Eye (tissue), 1 donor: ENCODE results near the gene ULBP2.

ENCODE experiments used
- DNase-seq: peaks from one replicate; pipeline ENCODE4 v3.0.0-alpha.2; 2015

The ULBP2 gene

GRCh38 chr6:149974825-149975224 is 33.0 kb downstream of the ULBP2 start:
- no peak for DNase-seq

DNA sequence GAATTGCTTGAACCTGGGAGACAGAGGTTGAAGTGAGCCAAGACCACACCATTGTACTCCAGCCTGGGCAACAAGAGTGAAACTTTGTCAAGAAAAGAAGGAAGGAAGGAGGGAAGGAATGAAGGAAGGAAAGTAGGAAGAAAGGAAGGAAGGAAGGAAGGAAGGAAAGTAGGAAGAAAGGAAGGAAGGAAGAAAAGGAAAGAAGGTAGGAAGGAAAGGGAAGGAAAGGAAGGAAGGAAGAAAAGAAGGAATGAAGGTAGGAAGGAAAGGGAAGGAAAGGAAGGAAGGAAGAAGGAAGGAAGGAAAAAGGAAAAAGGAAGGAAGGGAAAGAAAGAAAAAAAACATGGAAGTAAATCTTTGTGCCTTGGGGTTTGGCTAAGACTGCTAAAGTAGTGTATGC is 33.6 kb downstream of the ULBP2 start:
- DNase-seq, result no peak

DNA sequence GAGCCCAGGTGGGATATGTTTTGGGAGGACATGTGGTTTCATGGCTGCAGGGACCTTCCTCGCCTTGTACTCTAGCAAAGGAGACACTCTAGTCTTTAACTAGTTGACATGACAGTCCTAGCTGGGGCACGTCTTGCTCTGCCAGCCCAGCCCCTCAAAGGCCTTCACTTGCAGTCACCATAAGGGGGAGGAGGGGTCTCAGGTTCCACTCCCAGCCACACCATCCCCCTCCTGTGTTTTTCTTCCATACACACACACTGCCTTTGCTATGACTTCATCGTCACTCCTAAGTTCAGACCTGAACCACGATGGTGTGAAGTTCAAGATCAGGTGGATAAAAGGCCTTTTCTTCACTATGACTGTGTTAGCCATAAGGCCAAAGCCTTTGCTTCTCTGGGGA is 35.4 kb downstream of the ULBP2 start:
- no peak for DNase-seq

DNA sequence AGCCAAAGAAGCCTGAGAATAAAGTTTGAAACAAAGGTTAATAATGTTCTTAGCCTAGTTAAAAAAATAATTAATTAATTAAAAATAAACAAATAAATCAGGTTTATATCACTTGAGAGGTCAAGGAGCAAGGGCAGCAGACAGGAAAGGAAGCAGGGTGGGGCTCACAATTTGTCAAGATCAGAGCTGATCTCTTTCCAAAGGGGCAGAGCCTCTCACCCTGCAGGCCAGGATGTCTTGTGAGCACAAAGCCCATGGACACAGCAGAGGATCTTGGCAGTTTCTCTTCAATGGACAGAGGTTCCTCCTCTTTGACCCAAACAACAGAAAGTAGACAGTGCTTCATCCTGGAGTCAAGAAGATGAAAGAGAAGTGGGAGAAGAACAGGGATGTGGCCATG is 36.8 kb downstream of the ULBP2 start:
- DNase-seq, result no peak

DNA sequence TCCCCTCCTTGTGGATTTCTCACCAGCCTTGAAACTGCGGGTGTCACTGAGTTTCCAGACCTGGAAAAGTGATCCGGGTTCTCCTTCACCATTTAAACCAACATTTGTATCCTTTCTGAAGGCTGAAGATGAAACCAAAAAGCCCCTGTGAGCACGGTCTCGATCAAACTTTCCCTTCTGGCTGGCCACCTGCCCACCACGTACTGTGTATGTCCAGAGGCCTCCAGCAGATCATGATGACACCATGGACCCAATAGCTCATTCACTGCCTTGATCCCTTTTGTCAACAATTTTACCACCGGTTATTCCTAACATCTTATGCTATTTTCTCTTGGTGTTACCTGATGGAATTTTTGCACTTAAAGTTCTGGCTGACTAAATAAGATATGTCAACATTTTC is 37.5 kb downstream of the ULBP2 start:
- no peak for DNase-seq

GRCh38 chr6:149983145-149983544 is 41.3 kb downstream of the ULBP2 start:
- DNase-seq, result peak; percentile 19

DNA sequence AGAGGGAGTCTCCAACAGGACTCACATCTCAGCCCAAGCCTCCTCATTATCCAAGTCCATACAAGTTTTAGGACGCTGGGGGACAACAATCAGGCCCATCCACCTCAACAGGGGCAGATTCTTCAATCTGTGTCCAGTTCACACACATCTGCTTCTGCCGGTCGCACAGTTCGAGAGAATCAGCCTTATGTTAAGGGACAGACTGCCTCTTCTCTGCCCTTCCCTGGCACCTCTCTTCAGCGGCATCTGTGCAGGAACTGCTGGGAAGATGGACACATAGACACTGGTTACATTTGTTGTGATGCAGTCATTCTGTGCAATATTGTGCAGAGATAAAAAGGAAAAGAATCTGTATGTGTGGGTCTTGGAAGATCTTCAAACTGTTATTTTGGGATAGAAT is 43.0 kb downstream of the ULBP2 start:
- peak; percentile 24 for DNase-seq

DNA sequence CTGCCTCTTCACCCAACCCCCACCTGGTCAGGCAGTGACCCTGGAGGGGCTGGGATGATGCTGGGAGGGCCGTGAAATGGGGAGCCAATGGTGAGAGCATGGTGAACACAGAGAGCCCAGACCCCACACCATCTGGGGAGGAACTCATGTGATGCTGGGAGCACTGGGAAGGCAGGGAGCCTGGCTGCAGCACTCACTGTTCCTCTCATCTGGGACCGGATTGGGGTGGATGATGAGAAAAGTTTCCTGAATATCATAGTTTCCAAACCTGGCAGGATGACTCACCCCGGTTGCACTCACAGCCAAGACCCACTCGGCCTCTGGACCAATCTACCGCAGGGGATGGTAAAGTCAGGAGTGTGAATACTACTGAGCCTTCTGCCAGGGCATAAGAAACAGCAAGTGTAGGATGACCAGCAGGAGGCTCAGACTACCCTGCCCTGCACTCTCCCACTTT is 43.7 kb downstream of the ULBP2 start:
- no peak for DNase-seq

DNA sequence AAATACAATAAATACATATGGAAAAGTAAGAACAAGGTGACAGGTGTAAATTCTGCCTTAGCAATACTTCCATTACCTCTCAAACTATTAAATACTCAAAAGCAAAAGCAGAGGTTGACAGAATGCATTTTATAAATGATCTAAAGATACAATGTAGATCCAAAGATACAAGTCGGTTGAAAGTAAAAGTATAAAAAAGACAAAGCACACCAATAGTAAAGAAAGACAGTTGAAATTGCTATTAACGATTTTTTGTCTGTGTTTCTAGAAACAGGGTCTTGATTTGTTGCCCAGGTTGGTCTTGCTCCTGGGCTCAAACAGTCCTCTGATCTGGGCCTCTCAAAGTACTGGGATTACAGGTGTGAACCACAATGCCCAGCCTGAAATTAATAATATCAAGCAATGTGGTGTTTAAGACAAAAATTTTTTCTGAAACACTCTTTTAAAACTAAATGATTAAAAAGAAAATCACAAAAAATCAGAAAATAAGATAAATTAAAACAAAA is 45.8 kb downstream of the ULBP2 start:
- DNase-seq, result no peak

GRCh38 chr6:149988550-149989346 is 46.9 kb downstream of the ULBP2 start:
- peak; percentile 52 for DNase-seq

GRCh38 chr6:149990212-149990660 is 48.4 kb downstream of the ULBP2 start:
- peak; percentile 40 for DNase-seq

DNA sequence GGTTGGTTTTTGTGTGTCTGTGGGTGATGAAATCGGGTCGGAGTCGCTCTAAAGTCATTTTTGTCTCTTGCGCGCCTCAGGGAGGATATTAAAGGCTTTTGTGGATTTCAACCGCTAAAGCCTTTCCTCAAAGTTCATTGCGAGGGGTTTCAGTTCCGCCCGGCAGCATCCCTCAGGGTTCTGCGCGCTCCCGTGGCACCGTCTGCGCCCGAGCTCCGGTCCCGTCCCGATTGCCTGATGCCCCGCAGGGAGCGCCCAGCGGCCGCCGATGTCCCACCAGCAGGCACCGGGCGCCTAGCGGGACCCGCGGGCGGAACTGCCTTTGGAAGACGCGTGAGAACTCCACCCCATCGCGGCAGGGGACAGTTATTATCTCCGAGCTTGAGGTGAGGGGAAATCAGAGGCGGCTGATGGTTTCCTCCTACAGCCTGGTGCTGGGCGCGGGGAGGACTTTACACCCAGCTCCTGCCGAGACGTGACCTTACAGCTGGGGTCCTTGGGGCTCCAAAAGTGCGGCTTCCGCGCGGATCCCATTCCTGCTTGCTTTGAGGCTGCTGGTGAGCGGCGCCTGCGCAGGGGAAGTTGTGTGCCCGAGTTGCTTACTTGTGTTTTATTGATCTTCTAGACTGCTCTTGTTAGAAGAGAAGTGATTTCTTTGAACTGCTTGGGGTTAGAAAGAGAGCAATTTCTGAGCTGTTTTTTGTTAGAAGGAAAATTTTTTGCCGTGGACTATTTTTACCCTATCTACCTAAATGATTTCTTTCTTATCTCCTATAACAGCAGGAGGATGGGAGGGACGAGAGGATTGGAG is 49.1 kb downstream of the ULBP2 start:
- peak; percentile 68 for DNase-seq

- DNase-seq, result peak; percentile 38
These were observed 49.6 kb downstream of the ULBP2 start for GRCh38 chr6:149991472-149991795.

GRCh38 chr6:149991838-149992237 is 50.0 kb downstream of the ULBP2 start:
- no peak for DNase-seq

DNA sequence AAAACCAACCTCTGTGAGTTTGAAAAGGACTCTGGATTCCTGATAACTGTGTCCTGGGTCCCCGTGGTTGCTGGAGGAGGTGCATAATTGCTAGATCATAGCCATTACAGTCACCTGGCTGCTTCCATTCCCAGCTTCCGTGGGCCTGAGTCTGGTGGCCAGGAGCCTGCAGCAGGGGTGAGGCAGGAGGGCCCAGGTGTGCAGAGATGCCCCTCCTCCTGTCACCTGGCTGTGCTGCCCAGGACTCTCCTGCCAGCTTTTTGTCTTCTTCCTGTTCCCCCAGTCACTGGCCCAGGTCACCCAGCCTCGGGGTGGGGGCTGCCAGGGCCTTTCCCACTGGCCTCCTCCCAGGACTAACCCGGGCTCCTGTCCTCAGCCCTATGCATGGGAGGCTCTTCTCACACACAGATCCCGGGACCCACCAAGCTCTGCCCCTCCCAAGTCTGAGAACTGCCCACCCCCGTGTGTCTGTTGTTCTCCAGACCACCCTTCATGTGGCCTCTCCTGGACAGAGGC is 53.5 kb downstream of the ULBP2 start:
- no peak for DNase-seq

- DNase-seq, result no peak
These were observed 54.2 kb downstream of the ULBP2 start for GRCh38 chr6:149995971-149996370.
